ENCODE data around the gene GNL2.
A peak's percentile ranks its signal among the peaks of the same experiment; 100 is the strongest.

Gene GNL2

GRCh38 chr1:37595440-37596181 is at the start of gene GNL2:
TSS of gene GNL2 (minus strand) at chr1:37595937. CDS start at chr1:37595822, 115 bp downstream.
- DNase-seq = peak; percentile 97

- DNase-seq = no peak
These were observed 45.3 kb upstream of the GNL2 start for GRCh38 chr1:37641059-37641458.

DNA sequence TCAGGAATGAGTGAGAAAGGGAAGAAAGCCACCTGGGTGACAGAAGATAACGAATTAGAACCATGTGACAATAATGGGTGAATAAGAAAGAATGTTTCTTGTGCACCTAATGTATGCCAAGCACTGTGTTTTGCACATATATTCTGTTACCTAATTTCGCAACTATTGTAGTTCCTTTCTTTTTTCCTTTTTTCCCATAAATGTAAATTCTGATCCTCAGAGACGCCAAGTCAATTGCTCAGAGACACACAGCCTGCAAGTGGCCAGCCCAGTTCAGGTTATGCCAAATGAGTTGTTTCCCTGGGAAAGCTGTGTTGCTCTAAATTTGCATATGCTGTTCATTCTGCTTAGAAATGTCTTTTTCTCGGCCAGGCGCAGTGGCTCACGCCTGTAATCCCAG is 40.7 kb upstream of the GNL2 start:
- DNase-seq = no peak

DNA sequence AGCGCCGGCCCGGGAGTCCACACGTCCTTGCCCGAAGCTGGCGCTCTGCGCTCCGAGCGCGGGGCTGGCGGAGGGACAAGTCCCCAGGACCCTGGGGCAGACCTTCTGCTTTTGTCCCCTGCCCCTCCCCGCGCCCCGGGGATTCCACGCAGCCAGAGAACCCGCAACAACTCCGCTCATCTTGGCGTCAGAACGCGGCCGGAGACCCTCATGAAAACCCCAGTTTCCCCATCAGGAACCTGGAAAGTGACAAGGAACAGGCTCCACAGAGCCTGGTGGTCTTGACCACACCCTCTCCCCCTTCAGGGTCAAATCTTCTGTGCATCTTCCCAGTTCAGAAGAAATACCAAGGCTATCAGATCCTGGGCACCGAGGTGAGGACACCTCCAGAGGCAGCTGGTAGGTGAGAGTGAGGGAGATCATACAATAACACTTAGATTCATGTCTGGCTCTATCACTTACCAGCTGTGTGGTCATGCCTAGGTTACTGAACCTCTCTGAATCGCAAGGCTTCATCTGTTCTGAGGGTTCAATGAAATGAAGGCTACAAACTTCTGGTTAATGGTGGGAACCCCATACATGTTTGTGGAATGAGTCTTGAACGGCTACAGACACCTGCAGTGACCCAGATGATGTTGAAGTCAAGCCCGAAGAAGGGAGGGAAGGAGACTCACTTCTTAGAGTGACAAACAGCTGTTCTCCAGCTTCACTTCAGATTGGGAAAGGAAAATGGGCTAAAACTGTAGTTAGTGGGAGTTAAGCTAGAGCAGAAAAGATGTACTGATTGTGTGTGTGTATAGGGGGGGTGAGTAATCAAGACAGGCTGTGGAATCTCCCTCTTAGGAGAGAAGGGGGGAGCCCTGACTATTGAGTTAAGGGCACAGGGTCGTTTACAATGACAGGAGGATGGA is 39.5 kb upstream of the GNL2 start:
- no peak for DNase-seq

GRCh38 chr1:37634244-37634991 is 38.7 kb upstream of the GNL2 start, which contains the start of gene RSPO1:
TSS of gene RSPO1 (minus strand) at chr1:37634892. CDS start at chr1:37629661, 5,231 bp downstream.
- DNase-seq = no peak

DNA sequence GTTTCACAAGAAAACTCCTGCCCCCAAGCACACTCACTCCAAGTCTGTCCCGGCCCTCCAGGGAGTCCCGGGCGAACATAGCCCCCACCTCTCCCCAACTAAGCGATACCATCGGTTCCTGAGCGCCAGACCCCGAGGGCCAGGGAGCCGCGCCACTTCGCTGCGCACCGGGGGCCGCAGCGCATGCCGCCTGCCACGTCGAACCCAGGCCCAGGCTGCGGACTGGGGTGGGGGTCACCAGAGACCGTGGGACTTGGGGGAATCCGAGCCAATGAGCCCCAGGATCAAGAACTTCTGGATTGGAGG is 38.2 kb upstream of the GNL2 start:
- DNase-seq = no peak

GRCh38 chr1:37633040-37633937 is 37.6 kb upstream of the GNL2 start:
- DNase-seq = no peak

DNA sequence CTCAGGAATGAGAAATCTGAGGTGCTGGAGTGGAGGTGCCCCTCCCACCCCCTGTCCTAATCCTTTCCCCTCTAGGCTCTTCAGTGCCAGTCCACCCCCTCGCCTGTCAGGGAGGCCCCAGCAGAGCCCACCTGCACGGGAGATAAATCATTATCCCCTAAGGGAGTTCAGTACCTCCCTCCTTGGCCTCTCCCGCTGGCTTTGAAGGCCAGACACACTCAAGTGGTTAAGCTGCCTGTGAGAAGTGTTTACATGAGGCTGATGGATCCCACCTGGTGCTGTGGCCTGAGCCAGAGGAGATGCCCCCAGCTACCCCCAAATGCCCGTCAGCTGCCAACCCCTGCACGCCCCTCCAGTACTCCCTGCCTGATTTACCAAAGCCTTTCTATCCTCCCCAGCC is 35.3 kb upstream of the GNL2 start:
- DNase-seq = no peak

DNA sequence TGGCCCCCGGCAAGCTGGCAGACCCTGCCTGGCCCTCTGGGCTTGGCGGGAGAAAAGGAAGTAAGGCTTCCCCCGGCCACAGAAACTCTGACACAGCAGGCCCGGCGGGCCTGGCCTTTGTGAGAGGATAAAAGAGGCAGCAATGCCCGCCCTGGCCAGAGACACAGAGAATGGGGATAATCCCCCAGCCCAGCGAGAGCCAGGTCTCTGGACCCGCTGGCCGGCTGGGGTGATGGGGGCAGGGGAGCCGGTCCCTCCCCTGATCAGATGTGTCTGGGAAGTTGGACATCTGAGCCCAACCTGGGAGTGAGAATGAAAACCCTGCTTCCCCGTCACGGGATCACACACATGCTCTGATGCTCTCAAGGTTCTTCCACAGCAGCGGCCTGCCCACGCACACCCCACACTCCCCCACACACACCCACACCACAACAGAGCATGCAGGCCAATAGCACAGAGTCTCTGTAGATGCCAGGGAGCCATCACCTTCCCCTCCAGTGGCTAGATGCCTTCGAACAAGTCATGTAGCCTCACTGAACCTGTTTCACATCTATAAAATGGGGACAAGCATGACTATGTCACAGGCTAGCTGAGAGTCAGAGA is 34.8 kb upstream of the GNL2 start:
- DNase-seq = no peak

- DNase-seq = no peak
These were observed 34.1 kb upstream of the GNL2 start for GRCh38 chr1:37629726-37630425.

GRCh38 chr1:37629008-37629407 is 33.3 kb upstream of the GNL2 start:
- no peak for DNase-seq

DNA sequence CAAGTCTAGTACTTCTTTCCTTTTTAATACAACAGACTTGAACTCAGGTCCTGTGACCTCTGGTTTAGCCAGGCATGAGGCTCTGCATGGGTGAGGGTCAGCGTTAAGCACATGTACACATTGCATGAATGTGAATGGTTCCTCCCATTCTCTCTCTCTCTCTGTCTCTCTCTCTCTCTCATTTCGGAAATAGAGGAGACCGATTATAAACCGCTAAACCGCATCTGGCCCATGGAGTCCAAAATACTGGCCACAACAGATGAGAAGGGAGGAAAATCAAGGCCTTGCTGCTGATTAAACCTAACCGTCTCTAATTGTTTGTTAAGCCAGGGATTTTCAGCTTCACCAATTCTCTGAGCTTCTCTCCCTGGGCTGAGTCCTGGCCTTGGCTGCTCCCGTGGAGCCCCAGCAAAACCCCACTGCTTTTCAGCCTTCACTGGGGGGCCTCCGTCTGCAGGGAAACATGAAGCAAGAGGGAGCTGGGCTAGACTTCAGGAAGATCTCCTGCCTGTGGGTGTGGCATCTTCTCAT is 32.4 kb upstream of the GNL2 start:
- no peak for DNase-seq

DNA sequence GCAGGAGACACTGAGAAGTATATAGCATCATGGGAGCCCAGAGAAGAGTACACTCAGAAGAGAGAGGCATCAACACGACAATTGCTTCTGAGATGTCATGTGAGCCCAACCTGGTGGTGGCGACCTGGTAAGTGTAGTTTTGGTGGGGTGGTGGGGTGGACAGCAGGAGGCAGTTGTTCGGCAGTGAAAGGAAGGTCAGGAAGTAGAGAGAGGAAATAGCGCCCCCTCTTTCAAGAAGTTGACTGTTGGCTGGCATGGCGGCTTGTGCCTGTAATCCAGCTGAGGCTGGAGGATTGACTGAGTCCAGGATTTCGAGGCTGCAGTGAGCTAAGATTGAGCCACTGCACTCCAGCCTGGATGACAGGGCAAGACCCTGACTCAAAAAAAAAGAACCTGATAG is 26.4 kb upstream of the GNL2 start:
- DNase-seq = no peak

DNA sequence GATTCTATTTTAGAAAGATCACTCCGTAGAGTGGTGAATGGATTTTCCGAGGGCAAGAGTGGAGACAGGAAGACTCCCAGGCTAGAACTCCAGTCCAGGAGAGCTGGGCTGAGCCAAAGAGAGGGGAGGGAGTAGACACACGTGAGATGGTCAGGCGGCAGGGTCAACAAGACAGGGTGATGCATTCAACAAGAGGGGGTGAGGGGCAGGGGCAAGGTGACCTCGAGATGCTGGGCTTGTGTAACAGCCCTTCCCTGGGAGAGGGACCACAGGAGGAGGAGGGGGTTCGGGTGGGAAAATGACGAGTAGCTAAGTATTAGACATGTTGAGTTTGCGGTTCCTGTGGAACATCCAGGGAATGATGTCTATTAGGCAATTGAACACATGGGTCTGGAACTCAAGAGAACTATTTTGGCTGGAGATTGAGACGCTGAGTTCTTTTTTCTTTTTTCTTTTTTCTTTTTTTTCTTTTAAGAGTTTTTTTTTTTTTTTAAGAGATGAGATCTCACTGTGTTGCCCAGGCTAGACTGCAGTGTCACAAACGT is 25.7 kb upstream of the GNL2 start:
- no peak for DNase-seq

DNA sequence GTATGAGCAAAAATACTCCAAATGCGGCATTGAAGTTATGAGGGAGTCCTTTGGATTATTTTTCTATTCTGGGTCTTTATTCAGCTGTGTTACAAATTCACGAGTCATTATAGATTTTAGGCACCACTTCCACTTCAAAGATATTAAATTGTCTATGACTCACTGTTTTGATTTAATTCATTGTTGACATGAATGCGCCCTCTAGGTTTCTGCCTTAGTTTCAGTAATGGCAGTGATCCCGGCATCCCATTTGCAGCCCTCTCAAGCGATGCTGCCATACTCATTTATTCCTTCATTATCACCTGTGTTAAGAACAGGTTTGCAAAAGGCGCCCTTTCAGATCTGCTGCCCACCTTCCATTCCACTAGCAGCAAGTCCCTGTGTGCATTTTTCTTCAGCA is 25.0 kb upstream of the GNL2 start:
- DNase-seq = no peak

DNA sequence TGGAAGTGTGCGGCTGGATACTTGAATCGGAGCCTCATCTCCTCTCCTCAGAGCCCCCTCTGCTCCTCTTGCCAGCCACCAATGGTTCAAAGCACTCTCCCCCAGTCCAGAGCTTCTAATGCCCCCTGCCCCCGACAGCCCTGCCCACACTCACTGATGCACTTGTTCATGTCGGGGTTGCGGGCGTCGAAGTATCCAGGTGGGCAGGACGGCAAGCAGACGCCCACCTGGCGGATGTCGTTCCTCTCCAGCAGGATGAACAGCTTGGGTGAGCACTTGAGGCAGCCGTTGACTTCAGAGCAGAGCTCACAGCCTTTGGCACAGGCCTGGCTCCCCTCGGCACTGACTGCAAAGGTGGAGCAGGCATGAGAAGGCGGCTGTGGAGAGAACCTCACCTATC is 20.6 kb upstream of the GNL2 start:
- no peak for DNase-seq

- no peak for DNase-seq
These were observed 18.4 kb upstream of the GNL2 start for GRCh38 chr1:37614105-37614504.

GRCh38 chr1:37612186-37612585 is 16.4 kb upstream of the GNL2 start:
- no peak for DNase-seq

DNA sequence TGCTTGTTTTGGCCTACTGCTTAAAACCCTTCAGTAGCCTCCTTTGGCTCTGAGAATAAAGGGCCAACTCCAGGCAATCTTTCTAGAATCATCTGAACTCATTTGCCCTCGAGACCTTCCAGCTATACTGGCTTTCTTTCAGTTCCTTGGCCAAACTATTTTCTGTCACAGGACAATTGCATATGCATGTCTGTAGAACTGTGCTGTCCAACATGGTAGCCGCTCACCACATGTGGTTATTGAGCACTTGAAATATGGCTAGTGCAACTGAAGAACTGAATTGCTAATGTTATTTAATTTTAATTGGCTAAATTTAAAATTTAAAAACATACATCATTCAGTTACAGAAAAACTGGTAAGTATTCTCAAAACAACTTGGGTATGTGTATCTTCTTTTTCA is 14.3 kb upstream of the GNL2 start:
- no peak for DNase-seq

GRCh38 chr1:37609002-37609401 is 13.3 kb upstream of the GNL2 start:
- no peak for DNase-seq
